Muscle layer of colon (tissue), 2 donors: Measurements from ENCODE around the gene PLA2G2F.
"Not testable (repeated sequence)": the region's sequence is repeated elsewhere in the genome, so short reads cannot be mapped to it uniquely, and the experiment has no call there.

Experiments used
- H3K27ac ChIP-seq: one replicate; pipeline ENCODE4 v1.7.0; 2013; ENCODE audit warnings: low read depth, mild to moderate bottlenecking, low read length, moderate library complexity
- H3K27me3 ChIP-seq, 2 donors: one replicate each; pipeline ENCODE4 v1.7.0; 2013; ENCODE audit warnings: low read length in 2 of 2, mild to moderate bottlenecking in 2 of 2; ENCODE audit not compliant: insufficient read depth in 2 of 2, control insufficient read depth in 1 of 2
- H3K36me3 ChIP-seq: one replicate; pipeline ENCODE4 v1.7.0; 2013; ENCODE audit warnings: mild to moderate bottlenecking, low read length; ENCODE audit not compliant: insufficient read depth
- H3K4me1 ChIP-seq: one replicate; pipeline ENCODE4 v1.7.0; 2013; ENCODE audit warnings: mild to moderate bottlenecking, low read length; ENCODE audit not compliant: insufficient read depth
- H3K4me3 ChIP-seq, 2 donors: one replicate each; pipeline ENCODE4 v1.7.0; 2013; ENCODE audit warnings: low read length in 2 of 2, low read depth in 1 of 2, mild to moderate bottlenecking in 1 of 2, moderate library complexity in 1 of 2
- H3K9ac ChIP-seq: one replicate; pipeline ENCODE4 v1.7.0; 2013; ENCODE audit warnings: low read length
- H3K9me3 ChIP-seq: one replicate; pipeline ENCODE4 v1.7.0; 2013; ENCODE audit warnings: mild to moderate bottlenecking, low read length
- donor health status: abdominal sarcoma.
- donor health status: Adenocarcinoma of cecum.

PLA2G2F gene

DNA sequence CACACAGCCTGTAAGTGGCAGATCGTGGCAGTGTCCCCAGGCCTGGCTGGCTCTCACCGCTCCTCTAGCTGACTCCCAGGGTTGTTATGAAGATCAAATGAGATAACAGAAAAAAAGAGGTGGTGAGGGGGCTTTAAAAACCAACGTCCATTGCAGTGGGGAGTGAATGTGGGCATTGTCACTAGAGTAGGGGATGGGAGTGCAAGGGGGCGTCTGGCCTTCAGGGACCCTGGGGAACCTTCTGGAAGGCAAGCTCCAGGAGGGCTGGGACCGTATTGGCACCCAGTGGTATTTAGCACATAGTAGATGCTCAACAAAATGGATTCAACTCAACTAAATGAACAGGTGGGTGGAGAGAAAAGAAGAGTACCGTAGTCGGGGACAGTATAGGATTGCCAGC is 23.2 kb upstream of the PLA2G2F start:
- no peak overlapping the region for H3K9ac ChIP-seq

DNA sequence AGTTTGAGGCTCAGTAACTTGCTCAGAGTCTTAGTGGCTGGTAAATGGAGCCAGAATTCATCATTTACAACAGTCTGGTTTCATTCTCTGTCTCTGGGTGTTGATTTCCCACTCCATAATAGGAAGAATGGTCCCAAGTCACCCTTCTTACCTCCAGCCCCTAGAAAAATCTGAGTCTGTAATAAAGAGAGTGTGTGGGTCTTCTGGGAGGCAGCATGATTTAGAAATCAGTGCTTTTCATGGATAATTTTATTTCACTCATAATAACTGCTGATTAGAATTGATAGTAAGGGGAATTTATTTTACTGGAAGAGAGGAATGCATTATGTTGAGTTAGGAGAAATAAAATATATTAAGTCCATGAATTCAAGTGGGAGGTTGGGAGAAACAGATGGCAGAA is 21.9 kb upstream of the PLA2G2F start:
- Histone ChIP-seq H3K36me3 (no peaks in the 10 kb centered on the region), H3K4me1 (no peaks in the 10 kb centered on the region), H3K9ac (no peak overlapping the region), H3K9me3 (no peaks in the 10 kb centered on the region), H3K4me3 (no peak overlapping the region), H3K27me3 (no peaks in the 10 kb centered on the region), H3K27ac (no peak overlapping the region)

More for the DNA sequence above, 23.2 kb upstream of the PLA2G2F start:
- no peaks in the 10 kb centered on the region for H3K9me3 ChIP-seq
- H3K36me3 ChIP-seq: no peaks in the 10 kb centered on the region
- H3K4me1 ChIP-seq: no peaks in the 10 kb centered on the region
- H3K27me3 ChIP-seq: no peaks in the 10 kb centered on the region
- no peak overlapping the region for H3K4me3 ChIP-seq
- no peak overlapping the region for H3K27ac ChIP-seq

DNA sequence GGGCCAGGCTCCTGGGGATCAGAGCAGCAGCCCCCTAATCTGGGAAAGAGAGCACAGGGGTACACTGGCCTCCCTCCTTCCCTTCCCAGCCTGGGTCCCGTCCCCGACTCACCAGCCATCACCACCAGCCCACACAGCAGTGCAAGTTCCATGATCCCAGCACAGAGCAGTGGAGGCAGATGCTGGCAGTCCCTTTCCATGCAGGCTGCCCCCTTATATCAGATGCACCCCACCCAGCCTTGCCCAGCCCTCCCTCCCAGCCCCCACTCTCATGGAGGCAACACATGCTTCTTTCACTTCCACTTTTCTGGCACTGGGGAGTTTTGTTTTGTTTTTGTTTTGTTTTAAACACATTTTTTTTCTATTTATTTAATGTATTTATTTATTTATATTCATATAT is 19.8 kb upstream of the PLA2G2F start, which contains the start of gene PLA2G2D:
PLA2G2D (minus strand) TSS at position 190 of the 400 bp plus-strand sequence; CDS start at position 152, 38 bp downstream.
- H3K9ac ChIP-seq: no peak within 1 kb of the TSS
- no peaks in the 10 kb centered on the region for H3K9me3 ChIP-seq
- no peaks in the 10 kb centered on the region for H3K36me3 ChIP-seq
- H3K27ac ChIP-seq: no peak within 1 kb of the TSS
- no peaks in the 10 kb centered on the region for H3K27me3 ChIP-seq
- peaks cover 7% of the 10 kb centered on the region for H3K4me1 ChIP-seq
- no peak within 1 kb of the TSS for H3K4me3 ChIP-seq

DNA sequence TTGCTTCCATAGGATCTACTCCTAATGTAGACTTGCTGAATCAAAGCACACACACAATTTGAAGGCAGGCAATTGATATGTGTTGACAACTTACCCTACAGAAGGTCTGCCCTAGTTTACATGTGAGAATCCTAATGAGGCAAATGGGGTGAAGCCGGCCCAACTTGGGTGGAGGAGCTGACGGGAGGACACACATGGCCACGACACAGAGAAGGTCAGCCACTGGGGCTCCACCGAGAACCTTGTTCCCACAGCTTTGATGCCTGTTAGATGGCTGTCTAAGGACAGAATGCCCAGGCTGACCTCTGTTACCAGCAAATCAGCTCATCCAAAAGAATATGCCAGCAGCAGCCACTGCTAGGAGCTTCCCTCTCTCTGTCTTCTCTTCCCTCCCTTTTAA is 18.3 kb upstream of the PLA2G2F start:
- H3K4me1 ChIP-seq: peaks cover 11% of the 10 kb centered on the region
- no peak overlapping the region for H3K27ac ChIP-seq
- no peaks in the 10 kb centered on the region for H3K27me3 ChIP-seq
- no peaks in the 10 kb centered on the region for H3K36me3 ChIP-seq
- no peaks in the 10 kb centered on the region for H3K9me3 ChIP-seq
- no peak overlapping the region for H3K4me3 ChIP-seq
- H3K9ac ChIP-seq: no peak overlapping the region

DNA sequence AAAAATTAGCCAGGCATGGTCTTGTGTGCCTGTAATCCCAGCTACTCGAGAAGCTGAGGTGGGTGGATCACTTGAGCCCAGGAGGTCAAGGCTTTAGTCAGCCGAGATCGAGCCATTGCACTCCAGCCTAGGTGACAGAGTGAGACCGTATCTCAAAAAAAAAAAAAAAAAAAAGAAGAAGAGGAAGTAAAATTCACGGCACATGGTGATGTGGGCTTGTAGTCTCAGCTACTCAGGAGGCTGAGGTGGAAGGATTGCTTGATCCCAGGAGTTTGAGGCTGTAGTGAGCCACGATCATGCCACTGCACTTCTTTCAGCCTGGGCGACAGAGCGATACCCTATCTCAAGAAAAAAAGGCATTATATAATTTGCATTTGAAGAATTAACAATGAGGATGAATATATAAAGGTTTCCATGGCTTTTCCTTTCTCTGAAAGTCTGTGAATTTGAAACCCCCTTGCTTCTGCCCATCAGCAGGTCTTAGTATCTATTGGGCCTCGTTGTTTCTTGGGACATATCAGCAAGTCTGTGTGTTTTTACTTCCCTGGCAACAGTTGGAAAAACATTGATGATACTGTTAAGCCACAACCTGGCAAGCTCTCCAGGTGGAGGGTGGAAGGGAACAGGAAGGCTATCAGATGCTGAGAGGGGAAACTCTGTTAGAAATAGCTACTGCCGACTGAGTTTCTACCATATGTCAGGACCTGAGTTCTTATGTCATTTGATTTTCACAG is 15.2 kb upstream of the PLA2G2F start:
- Histone ChIP-seq H3K9me3 (no peaks in the 10 kb centered on the region), H3K4me1 (peaks cover 11% of the 10 kb centered on the region), H3K4me3 (no peak overlapping the region), H3K36me3 (no peaks in the 10 kb centered on the region), H3K27me3 (no peaks in the 10 kb centered on the region), H3K9ac (no peak overlapping the region), H3K27ac (no peak overlapping the region)

DNA sequence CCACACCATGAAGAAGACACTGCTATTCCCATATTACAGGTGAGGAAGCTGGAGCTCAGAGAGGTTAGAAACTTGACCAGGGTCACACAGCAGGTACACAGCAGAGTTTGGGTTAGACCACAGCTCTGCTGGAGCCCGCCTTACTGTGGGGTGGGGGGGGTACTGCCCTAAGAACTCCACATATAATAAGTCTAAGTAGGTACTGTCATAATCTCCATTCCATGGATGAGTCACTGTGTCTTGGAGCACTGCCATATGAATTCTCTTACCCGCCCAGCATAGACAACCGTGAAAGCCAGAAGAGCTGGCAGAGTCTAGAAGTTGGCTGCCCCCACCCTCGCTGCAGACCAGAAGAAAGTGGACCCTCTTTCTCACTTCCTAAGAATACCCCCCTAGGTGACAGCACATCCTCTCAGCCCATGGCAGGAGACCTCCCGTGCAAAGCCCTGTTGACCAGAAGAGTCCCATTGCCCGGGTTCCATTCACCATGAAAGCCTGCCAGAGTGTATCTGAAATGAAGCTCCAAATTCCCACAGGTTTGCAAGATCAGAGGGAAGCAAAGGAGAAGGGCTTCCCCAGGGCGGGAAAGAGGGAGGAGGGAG is 14.6 kb upstream of the PLA2G2F start:
- Histone ChIP-seq H3K36me3 (no peaks in the 10 kb centered on the region), H3K4me1 (peaks cover 11% of the 10 kb centered on the region), H3K9ac (no peak overlapping the region), H3K27me3 (no peaks in the 10 kb centered on the region), H3K27ac (no peak overlapping the region), H3K9me3 (no peaks in the 10 kb centered on the region), H3K4me3 (no peak overlapping the region)

DNA sequence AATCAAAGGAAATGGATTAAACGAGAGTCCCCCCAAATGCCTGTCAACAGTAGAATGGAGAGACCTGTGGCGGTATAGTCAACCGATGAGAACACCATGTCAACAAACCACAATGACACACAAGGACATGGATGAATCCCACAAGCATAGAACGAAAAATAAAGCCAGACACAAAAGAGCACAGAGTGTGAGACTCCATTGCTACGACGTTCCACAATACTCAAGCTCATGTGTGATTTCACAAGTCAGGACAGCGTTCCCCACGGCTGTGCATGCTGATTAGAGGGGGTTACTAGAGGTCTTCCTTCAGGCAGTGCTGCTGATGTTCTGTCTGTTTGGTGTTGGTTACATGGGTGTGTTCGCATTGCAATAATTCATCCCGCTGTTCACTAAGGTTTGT is 14.0 kb upstream of the PLA2G2F start:
- Histone ChIP-seq H3K27me3 (no peaks in the 10 kb centered on the region), H3K9me3 (no peaks in the 10 kb centered on the region), H3K4me1 (peaks cover 11% of the 10 kb centered on the region), H3K27ac (no peak overlapping the region), H3K4me3 (no peak overlapping the region), H3K36me3 (no peaks in the 10 kb centered on the region), H3K9ac (no peak overlapping the region)

DNA sequence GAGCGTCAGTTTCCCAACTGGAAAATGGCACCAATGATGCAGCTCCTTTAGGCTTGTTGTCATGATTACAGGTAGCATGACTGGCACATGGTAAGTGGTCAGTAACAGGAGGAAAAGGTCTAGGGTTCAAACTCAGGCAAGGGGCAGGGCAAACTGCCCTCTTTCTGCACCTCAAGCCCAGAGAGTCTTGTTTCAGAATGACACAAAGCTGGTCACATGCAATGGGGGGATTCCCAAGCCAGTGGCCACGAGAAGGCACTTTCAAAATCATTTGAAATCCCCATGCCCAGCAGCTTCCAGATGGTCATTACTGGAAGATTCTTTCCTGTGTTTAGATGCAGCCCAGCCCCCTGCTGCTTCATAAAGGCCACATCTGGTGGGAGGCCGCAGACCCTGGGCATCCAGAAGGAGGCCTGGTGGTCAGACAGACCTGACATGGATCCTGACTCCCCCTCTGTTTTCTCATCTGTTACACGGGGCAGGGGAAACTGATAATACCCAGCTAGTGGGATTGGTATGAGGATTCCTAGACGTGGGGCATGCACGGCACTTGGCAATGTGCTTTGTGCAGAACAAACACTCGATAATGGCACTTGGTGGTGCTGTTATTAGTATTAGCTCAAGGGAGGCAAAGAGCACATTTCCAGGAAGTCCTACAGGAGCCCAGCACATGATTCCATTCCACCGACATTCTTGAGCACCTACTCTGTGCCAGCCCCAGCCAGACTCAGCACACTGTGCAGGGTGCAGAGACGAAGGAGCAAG is 12.9 kb upstream of the PLA2G2F start:
- Histone ChIP-seq H3K9me3 (no peaks in the 10 kb centered on the region), H3K27me3 (no peaks in the 10 kb centered on the region), H3K9ac (no peak overlapping the region), H3K27ac (no peak overlapping the region), H3K36me3 (no peaks in the 10 kb centered on the region), H3K4me1 (peaks cover 11% of the 10 kb centered on the region), H3K4me3 (no peak overlapping the region)

DNA sequence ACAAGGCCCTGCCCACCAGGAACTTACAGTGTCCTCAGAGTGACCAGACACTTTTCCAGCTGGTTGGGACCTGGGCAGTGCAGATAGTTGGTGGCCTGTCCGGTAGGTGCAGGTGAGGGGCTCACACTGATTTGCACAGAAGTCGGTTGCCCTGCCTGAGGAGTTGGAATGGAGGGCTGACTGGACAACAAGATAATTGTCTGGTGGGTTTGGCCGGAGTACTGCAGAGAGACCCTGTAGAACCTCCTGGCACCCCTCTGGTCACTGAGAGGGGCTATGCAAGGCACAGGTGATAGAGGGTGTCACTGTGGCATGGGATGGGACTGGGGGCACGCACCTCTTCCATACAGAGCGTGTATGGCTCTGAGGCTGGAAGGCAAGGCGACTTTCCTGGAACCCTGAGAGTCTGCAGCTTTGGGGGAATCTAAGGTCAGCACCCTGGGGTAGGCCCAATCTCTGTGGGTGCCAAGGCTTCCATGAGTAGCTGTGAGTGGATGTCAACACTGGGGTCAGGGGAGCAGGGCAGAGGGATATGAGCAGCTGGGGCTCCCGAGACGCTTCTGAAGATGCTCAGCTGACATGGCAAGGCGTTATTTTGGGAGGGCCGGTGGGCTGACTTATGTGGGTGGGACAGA is 12.2 kb upstream of the PLA2G2F start:
- Histone ChIP-seq H3K4me3 (no peak overlapping the region), H3K4me1 (peaks cover 11% of the 10 kb centered on the region), H3K27me3 (no peaks in the 10 kb centered on the region), H3K9ac (no peak overlapping the region), H3K27ac (no peak overlapping the region), H3K36me3 (no peaks in the 10 kb centered on the region), H3K9me3 (no peaks in the 10 kb centered on the region)

DNA sequence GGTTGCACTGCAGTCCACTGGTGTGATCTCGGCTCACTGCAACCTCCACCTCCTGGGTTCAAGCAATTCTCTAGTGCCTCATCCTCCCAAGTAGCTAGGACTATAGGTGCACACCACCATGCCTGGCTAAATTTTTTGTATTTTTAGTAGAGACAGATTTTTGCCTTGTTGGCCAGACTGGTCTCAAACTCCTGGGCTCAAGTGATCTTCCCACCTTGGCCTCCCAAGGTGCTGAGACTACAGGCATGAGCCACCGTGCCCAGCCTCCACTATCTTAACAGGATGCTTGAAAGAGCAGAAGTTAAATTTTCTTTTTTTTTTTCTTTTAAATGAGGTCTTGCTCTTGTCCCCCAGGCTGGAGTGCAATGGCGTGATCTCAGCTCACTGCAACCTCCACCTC is 8.6 kb upstream of the PLA2G2F start:
- H3K4me1 ChIP-seq, H3K27ac ChIP-seq, H3K36me3 ChIP-seq, H3K4me3 ChIP-seq, H3K9me3 ChIP-seq, H3K9ac ChIP-seq: not testable (repeated sequence)
- peaks cover 0 to 12% of the 10 kb centered on the region in 2 donors for H3K27me3 ChIP-seq

DNA sequence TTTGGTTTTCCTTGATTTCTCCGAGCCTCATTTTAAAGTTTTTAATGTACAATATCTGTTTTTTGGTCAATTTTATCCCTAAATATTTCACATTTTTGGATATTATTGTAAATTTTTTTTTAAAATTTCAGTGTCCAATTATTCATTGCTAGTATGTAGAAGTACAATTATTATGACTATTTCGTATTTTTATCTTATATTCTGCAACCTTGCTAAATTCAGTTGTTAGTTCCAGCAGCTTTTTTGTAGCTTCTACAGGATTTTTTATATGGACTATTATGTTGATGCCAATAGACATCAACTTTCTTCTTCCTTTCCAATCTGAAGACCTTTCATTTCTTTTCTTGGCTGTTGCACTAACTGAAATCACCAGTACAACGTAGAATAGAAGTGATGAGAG is 4.1 kb upstream of the PLA2G2F start:
- peaks cover 0 to 35% of the 10 kb centered on the region in 2 donors for H3K27me3 ChIP-seq
- H3K36me3 ChIP-seq: no peaks in the 10 kb centered on the region

More for the DNA sequence above, 4.1 kb upstream of the PLA2G2F start:
- H3K4me3 ChIP-seq: no peak overlapping the region
- H3K27ac ChIP-seq: no peak overlapping the region
- no peak overlapping the region for H3K9ac ChIP-seq
- H3K4me1 ChIP-seq: no peaks in the 10 kb centered on the region
- no peaks in the 10 kb centered on the region for H3K9me3 ChIP-seq
